DMS 273 (cell line): ENCODE data around the gene GRIP2.

Source experiments
- DNase-seq: peaks from one replicate; lab custom pipeline; 2025; ENCODE audit not compliant: unreplicated experiment; lab: John Stamatoyannopoulos, UW

The GRIP2 gene

GRCh38 chr3:14456794-14457193 lies 83.3 kb downstream of the GRIP2 start:
- DNase-seq, result no peak

- DNase-seq, result no peak
Observed at GRCh38 chr3:14455571-14456317, 84.4 kb downstream of the GRIP2 start.

GRCh38 chr3:14454639-14455310 lies 85.4 kb downstream of the GRIP2 start:
- DNase-seq, result no peak

GRCh38 chr3:14453876-14454638 lies 86.1 kb downstream of the GRIP2 start:
- no peak for DNase-seq

- peak; percentile 86 for DNase-seq
Observed at GRCh38 chr3:14452740-14453710, 87.1 kb downstream of the GRIP2 start.

- DNase-seq, result peak; percentile 48
Observed at GRCh38 chr3:14451844-14452739, 88.0 kb downstream of the GRIP2 start.

GRCh38 chr3:14450922-14451606 lies 89.1 kb downstream of the GRIP2 start:
- DNase-seq, result no peak

GRCh38 chr3:14450506-14450905 lies 89.6 kb downstream of the GRIP2 start:
- no peak for DNase-seq

- no peak for DNase-seq
Observed at GRCh38 chr3:14448756-14449727, 91.1 kb downstream of the GRIP2 start.

GRCh38 chr3:14448063-14448462 lies 92.1 kb downstream of the GRIP2 start:
- no peak for DNase-seq

GRCh38 chr3:14446988-14447570 lies 93.1 kb downstream of the GRIP2 start:
- DNase-seq, result no peak

GRCh38 chr3:14445773-14446172 lies 94.4 kb downstream of the GRIP2 start:
- DNase-seq, result no peak

- no peak for DNase-seq
Observed at GRCh38 chr3:14444380-14444779, 95.8 kb downstream of the GRIP2 start.

- DNase-seq, result no peak
Observed at GRCh38 chr3:14441920-14442300, 98.2 kb downstream of the GRIP2 start.

- DNase-seq, result no peak
Observed at GRCh38 chr3:14441240-14441919, 98.8 kb downstream of the GRIP2 start.

GRCh38 chr3:14440531-14441239 lies 99.5 kb downstream of the GRIP2 start:
- peak; percentile 67 for DNase-seq

- no peak for DNase-seq
Observed at GRCh38 chr3:14440168-14440518, 100.0 kb downstream of the GRIP2 start.
